NCI-H2081 treated with DMSO at 0.1 percent for 48 hours (cell line): Measurements from ENCODE around the gene TRDN.

Experiments
- DNase-seq: peaks from one replicate; lab custom pipeline; 2025; lab: John Stamatoyannopoulos, UW

Gene TRDN

GRCh38 chr6:123168892-123169773 lies 467.6 kb downstream of the TRDN start:
- no peak for DNase-seq

DNA sequence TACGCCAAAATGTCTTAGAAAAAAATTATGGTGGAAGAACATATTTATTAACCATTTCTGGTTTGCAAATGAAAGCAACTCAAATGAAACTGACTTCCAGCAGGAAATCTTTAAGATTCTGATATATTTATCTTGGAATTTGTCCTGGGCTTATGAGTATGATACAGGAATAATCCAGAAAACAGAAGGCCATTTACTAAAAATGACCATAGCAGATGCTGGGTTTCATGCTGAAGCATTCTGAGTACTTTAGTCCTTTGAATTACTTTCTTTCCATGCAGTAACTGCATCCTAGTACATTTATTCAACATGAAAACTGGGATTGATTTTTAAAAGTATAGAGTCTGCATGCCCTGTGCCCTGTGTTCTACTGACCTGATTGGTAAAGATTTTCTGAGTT lies 468.3 kb downstream of the TRDN start:
- DNase-seq = no peak
